Purkinje cell (primary cell): ENCODE measurements around the gene BBOF1. TPM values are rescaled to one million over a fixed set of nuclear protein-coding genes. Genes with fewer than 3 reads are reported as not detected.

Experiments used
- polyA plus RNA-seq: library from polyadenylated mRNA; unstranded; fragments of >200 nt; fragmentation: Nextera tagmentation; gene quantifications from 2 replicates; pipeline ENCODE4 v1.2.1, GENCODE V29; 2014

Gene BBOF1, protein sequence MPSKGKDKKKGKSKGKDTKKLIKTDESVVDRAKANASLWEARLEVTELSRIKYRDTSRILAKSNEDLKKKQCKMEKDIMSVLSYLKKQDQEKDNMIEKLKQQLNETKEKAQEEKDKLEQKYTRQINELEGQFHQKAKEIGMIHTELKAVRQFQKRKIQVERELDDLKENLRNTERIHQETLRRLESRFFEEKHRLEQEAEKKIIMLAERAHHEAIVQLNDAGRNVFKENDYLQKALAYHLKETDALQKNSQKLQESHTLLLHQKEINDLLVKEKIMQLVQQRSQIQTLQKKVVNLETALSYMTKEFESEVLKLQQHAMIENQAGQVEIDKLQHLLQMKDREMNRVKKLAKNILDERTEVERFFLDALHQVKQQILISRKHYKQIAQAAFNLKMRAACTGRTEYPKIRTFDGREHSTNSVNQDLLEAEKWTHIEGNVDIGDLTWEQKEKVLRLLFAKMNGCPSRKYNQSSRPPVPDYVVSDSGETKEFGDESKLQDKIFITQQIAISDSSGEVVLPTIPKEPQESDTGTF
- 8.2 and 18.9 TPM in 2 replicates for polyA plus RNA-seq

DNA sequence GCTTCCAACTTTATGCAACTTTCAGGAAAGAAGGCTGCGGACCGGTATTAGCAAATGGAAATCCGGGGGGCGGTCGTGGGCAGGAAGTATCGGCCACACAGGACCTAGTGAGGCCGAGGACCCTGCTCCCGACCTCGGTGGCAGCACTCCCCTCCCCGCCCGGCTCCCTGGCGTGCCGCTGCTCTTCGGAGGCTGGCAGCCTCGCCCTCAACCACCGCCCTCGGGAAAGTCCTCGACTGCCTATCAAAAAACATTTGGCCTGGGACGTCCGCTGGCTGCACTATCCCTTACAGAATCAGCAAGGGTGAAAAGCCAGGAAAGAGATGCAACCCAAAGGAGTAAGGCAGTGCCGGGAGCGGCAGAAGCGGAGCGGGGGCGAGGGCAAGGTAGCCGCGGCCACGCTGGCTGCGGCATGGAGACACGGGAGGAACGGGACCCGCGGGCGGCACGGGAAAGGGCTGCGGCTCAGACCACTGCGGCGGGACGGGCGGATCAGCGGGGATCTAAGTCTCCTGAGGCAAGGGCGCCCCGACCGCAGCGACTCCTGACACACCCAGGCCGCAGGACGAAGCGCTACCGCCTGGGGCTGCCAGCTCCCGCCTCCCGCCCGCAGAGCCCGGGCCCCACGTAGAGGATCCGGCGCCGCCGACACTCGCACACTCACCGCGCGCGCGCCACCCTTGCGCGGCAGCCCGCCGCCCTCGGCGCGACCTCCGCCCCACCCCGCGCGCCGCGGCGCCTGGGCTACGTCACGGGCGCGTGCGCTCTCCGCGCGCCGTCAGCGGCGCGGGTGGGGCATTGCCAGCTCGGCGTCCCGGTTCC lies at the start of gene BBOF1, which contains the start of gene ENTPD5:
TSS of gene BBOF1 (plus strand) at position 764 of the 822 bp plus-strand sequence. CDS start 130 bp downstream, outside the sequence.
TSS of gene ENTPD5 (minus strand) at position 703 of the 822 bp plus-strand sequence. CDS start 31,186 bp downstream, outside the sequence.

DNA sequence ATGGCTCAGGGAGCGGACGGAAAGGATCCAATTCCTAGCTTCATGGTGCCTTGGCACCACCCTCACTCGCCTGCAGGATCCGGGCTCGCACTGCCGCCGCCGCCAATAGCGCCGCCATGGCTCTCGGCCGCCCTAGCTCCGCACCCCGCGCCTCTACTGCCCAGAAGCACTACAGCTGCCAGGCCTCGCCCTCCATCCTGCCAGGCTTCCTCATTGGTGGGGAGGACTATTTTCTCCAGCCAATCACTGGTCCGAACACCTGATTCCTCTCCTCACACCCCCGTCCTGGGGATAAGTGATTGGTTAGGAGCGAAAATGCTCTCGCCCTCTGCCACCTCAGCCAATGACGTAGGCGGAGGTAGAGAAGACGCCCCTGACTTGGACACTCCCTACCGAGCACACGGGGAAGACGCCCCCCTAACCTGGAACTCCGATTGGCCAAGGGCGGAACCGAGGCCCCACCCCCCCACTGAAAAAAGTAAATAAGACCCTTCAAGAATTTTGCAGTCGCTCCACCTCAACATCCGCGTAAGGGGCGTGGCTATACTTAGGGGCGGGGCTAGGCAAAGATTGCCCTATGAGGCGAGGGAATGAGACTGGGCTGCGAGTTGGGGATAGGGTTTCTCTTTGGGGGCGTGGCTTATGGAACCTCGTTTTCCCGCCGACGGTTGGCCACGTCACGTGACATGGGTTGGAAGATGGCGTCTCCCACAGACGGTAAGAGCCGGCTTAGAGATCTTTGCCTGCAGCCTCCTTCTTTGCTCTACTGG lies 65.3 kb downstream of the BBOF1 start, which contains the start of the genes ALDH6A1 and LIN52:
TSS of gene ALDH6A1 (minus strand) at position 177 of the 770 bp plus-strand sequence. CDS start at position 118, 59 bp downstream.
TSS of gene LIN52 (plus strand) at position 680 of the 770 bp plus-strand sequence. CDS start at position 699, 19 bp downstream.

Other genes starting within 250 kb of the BBOF1 start
- gene PTGR2, start 167.5 kb upstream of the BBOF1 start, polyA plus RNA-seq = 6.4 and 12.1 TPM in 2 replicates
- 2.8 and 7.8 TPM in 2 replicates for gene ZNF410, start 132.5 kb upstream of the BBOF1 start, polyA plus RNA-seq
- gene FAM161B, start 69.3 kb upstream of the BBOF1 start, polyA plus RNA-seq = 14.5 and 22.3 TPM in 2 replicates
- 10.8 and 25.4 TPM in 2 replicates for gene COQ6, start 69.0 kb upstream of the BBOF1 start, polyA plus RNA-seq
- gene ENTPD5, start 61 bp upstream of the BBOF1 start, polyA plus RNA-seq = 2.2 and 3.9 TPM in 2 replicates
- 11.3 and 13.2 TPM in 2 replicates for gene ALDH6A1, start 65.1 kb downstream of the BBOF1 start, polyA plus RNA-seq
- 9.6 and 13.1 TPM in 2 replicates for gene LIN52, start 65.6 kb downstream of the BBOF1 start, polyA plus RNA-seq
- gene VSX2, start 220.1 kb downstream of the BBOF1 start, polyA plus RNA-seq = not detected in 2 replicates